GM15510 (cell line): ENCODE results near the gene KIF1A.

Experiments used
- POLR2A ChIP-seq: IDR thresholded peaks from 3 replicates; pipeline ENCODE4 v1.6.1; 2011; ENCODE audit warnings: borderline replicate concordance; ENCODE audit not compliant: insufficient read length; ENCODE audit errors: extremely low read depth

KIF1A gene

DNA sequence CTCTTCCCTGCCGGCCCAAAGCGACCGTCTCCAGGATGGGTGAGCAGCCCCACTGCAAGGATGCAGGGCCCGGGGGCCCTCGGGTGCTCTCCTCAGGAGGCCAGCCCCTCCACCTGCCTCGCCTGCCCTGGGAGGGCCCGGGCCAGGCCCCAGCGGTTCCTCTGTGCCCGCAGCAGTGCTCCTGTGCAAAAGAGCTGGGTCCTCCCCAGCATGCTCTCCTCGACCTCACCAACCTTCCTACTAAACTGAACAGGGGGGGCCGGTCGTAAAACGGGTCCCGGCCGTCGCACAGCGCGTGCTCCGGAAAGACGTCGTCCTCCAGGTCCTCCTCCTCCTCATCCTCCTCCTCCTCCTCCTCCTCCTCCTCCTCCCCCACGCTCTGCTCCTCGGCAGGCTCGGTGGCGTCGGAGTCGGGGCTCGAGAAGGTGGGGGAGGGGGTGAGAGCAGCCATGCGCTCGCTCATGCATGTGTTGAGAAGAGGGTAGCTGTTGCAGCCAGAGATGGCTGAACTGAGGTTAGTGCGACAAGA is 62.9 kb downstream of the KIF1A start:
- no peak for TF ChIP-seq POLR2A

DNA sequence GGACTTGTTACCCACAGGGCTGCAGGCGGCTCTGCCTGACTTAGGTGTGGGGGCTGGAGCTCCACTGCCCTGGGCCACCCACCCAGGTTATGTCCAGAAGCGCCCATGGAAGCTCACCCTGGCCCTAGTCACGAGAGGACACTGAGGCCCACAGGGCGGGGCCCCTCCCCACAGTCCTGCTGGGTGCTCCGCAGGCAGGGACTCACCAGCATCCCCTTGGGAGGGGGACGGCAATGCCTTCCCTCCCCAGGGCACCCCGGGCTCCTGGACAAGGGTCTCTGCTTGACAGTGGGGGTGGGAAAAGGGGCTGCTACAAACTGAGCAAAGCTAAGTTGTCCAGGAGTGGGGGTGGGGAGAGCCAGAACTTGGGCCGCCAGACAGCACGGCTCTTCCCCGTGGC is 67.8 kb downstream of the KIF1A start:
- no peak for TF ChIP-seq POLR2A

GRCh38 chr2:240750409-240750808 is 69.6 kb downstream of the KIF1A start:
- no peak for TF ChIP-seq POLR2A

DNA sequence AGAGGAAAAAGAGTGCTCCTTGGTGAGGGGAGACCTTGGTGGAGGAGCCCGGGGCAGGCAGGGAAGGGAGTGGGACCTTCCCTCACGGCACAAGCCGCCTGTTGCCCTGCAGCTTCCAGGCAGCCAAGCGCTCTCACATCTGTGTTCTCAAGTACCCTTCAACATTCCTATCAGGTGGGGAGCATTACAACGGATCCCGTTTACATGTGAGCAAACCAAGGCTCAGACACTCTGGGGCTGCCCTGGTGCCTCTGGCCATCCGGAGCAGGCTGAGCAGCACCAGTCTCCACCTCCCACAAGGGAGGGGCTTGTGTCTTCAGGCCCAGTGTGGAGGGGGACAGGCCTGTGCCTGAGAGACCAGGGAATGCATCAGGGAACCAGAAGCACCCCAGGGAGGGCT is 70.5 kb downstream of the KIF1A start:
- no peak for TF ChIP-seq POLR2A

DNA sequence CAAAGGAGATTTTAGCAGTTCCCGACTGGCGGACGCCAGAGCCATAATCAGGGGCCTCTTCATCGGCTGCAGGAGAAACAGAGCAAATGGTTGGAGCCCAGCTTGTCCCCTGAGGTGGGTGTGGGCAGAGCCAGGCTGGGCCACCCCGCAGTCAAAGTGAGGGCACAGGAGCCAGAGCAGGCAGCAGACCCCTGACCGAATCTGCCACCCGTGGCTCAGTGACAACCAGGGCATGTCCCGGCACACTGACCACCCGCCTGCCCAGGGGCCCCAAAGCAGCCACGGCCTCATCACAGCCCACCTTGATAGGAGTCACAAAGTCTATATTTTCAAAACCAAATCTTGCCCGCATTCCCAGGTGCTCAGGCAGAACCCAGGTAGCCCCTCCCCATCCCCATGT is 72.8 kb downstream of the KIF1A start:
- no peak for TF ChIP-seq POLR2A

DNA sequence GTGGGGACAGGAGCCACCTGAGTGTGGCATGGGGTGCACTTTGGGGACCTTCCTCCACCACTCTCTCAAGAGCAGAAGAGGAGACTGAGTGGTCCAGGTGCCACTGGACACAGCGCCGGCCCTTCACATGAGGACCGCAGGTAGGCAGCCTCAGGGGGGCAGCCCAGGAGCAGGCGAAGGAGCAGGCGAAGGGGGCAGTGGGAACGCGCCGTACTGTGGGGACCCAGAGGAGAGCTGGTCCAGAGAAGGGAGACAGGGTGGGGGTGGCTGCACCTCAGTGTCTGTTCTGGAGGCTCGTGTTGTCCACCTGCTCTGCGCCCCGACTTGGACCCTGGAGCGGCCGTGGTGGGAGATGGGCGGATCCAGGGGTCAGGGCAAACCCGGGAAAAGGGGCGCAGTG is 73.3 kb downstream of the KIF1A start:
- TF ChIP-seq POLR2A, result no peak

DNA sequence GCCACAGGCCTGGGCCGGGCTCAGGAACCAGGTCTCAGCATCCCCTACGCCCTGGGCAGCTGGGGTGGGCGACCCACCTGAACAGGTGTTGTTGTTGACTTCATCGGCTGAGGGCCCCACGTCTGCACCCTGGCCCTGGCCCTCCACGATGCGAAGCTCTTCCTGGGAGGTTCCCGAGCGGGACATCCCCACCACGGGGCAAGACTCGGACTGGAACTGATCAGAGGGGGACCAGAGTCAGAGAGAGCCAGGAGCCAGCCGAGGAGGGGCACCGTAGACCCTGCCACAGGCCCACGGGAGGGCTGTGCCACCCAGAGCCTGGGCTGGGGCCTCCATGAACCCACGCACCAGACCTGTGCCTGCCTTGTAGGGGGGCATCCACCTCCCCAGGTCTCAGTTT is 74.1 kb downstream of the KIF1A start:
- no peak for TF ChIP-seq POLR2A

GRCh38 chr2:240745456-240745855 is 74.6 kb downstream of the KIF1A start:
- TF ChIP-seq POLR2A, result no peak

GRCh38 chr2:240742602-240743095 is 77.4 kb downstream of the KIF1A start:
- no peak for TF ChIP-seq POLR2A

GRCh38 chr2:240741091-240741490 is 78.9 kb downstream of the KIF1A start:
- no peak for TF ChIP-seq POLR2A

DNA sequence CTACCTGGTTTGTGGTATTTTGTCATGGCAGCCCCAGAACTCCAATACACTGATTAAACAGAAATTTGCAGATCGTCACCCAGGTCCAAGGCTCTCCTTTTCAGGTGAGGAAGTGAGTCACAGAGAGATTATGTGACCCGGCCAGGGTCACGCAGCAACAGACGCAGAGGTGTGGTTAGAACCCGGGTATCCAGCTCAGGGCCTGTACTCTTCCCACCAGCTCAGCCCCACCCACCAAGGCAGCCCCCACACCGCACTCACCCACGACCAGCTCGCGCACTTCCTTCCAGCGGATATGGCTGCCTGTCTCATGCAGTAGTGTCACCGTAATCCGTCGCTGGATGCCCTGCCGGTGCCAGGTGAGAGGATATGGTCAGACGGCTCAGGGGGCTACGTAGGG is 80.2 kb downstream of the KIF1A start:
- TF ChIP-seq POLR2A, result no peak

DNA sequence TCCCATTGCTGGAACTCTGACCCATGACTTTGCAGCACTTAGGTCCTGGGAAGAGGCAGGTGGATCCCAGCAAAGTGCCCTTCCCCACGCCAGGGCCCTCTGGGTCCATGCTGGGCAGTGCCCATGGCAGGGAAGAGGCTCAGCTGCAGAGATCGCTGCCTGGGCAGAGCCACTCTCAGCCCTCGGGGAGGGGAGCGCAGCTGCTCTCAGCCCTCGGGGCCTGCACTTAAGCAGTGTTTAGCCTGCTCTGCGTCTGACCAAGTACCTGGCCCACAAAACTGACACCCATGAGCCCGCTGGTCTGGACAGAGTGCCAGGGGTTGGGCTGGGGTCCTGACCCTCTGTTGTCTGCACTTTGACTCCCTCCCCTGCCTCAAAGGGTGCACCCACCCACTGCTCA is 82.1 kb downstream of the KIF1A start:
- TF ChIP-seq POLR2A, result no peak

- TF ChIP-seq POLR2A, result no peak
These were observed 82.5 kb downstream of the KIF1A start for GRCh38 chr2:240737512-240737911.

GRCh38 chr2:240736281-240737250 is 83.5 kb downstream of the KIF1A start:
- TF ChIP-seq POLR2A, result no peak

GRCh38 chr2:240735476-240735875 is 84.5 kb downstream of the KIF1A start:
- TF ChIP-seq POLR2A, result no peak

DNA sequence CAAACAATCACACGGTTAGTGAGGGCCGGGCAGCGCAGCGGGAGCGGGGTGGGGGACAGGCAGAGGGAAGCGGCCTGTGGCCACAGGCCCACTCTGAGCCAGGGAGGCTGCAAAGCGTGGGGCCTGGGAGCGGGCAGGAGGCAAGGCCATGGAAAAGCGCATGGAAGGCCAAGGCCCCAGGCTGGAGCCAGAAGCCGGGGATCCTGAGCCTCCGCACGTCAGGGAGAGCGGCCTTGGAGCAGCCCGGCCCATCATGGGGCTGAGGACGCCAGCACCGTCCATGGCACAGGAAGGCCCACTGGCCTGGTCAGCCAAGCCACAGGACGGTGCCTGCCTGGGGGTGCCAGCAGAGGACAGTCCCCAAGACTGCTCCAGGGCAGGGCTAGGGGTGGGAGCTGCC is 85.3 kb downstream of the KIF1A start:
- no peak for TF ChIP-seq POLR2A
